IMR-90 (cell line): ENCODE results near the gene IDH3A.

Experiments
- FOS ChIP-seq: fragments of 150-350 bp; IDR thresholded peaks from 2 replicates; pipeline ENCODE4 v1.6.1; 2016; ENCODE audit warnings: low read depth, low read length
- MAZ ChIP-seq: IDR thresholded peaks from 2 replicates; pipeline ENCODE4 v1.6.1; 2012; ENCODE audit warnings: low read depth, mild to moderate bottlenecking, low read length, improper control_type of control experiment, moderate library complexity, borderline replicate concordance
- NFE2L2 ChIP-seq: fragments of 150-350 bp; IDR thresholded peaks from 2 replicates; pipeline ENCODE4 v1.6.1; 2016; ENCODE audit warnings: low read depth, mild to moderate bottlenecking, low read length
- POLR2A ChIP-seq: IDR thresholded peaks from 2 replicates; pipeline ENCODE4 v1.6.1; 2012; ENCODE audit warnings: mild to moderate bottlenecking, low read depth, low read length
- RFX5 ChIP-seq: IDR thresholded peaks from 2 replicates; pipeline ENCODE4 v1.8.0; 2012; ENCODE audit warnings: low read depth, mild to moderate bottlenecking, low read length, moderate library complexity
- TF ChIP-seq, protein P1 (sequence below): conservative IDR thresholded peaks from 2 replicates; pipeline ENCODE4 v1.5.1; 2012; ENCODE audit warnings: mild to moderate bottlenecking, low read depth, low read length, improper control_type of control experiment

DNA sequence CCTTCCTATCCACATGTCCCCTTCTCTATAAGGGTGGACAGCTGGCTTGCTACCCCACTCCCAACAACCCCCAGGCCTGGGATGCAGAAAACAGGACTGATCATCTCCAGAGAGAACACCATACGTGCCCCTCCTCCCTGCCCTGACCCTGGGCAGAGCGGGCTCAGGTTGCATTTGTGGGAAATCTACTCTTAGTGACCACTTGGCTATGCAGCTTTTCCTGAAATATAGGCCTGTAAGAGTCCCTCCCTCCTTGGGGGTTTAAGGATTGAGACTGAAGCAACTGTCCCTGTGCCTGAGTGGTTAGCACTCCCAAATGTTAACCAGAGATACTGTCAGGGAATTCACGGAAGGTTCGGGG is 45.1 kb upstream of the IDH3A start:
- TF ChIP-seq POLR2A (no peak), MAZ (no peak), NFE2L2 (no peak), RFX5 (no peak), FOS (no peak)
- TF ChIP-seq, protein P1, sequence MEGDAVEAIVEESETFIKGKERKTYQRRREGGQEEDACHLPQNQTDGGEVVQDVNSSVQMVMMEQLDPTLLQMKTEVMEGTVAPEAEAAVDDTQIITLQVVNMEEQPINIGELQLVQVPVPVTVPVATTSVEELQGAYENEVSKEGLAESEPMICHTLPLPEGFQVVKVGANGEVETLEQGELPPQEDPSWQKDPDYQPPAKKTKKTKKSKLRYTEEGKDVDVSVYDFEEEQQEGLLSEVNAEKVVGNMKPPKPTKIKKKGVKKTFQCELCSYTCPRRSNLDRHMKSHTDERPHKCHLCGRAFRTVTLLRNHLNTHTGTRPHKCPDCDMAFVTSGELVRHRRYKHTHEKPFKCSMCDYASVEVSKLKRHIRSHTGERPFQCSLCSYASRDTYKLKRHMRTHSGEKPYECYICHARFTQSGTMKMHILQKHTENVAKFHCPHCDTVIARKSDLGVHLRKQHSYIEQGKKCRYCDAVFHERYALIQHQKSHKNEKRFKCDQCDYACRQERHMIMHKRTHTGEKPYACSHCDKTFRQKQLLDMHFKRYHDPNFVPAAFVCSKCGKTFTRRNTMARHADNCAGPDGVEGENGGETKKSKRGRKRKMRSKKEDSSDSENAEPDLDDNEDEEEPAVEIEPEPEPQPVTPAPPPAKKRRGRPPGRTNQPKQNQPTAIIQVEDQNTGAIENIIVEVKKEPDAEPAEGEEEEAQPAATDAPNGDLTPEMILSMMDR = no peak
